G401 (cell line): Measurements from ENCODE around the gene TMSB4X. TPM values are rescaled to one million over a fixed set of nuclear protein-coding genes. Genes with fewer than 3 reads are reported as not detected.
"Not testable (repeated sequence)": the region's sequence is repeated elsewhere in the genome, so short reads cannot be mapped to it uniquely, and the experiment has no call there.

Experiments
- DNase-seq: peaks from one replicate; pipeline ENCODE4 v3.0.0-alpha.2; 2015; ENCODE audit warnings: low spot score
- in situ Hi-C: cut with HindIII; loops from 2 replicates; pipeline ENCODE4 v1.10.0; 2016; ENCODE audit warnings: low sequenced_read_pairs, mixed read lengths
- total RNA-seq: library from RNA; depleted of rRNA; stranded (reverse); fragments of >200 nt; shearing (Covaris generic); gene quantifications from 2 replicates; pipeline ENCODE4 v1.2.3, GENCODE V29; 2014; rRNA removed

TMSB4X gene
- total RNA-seq, 1 experiment from 2014 or later: 2,749 TPM

DNA sequence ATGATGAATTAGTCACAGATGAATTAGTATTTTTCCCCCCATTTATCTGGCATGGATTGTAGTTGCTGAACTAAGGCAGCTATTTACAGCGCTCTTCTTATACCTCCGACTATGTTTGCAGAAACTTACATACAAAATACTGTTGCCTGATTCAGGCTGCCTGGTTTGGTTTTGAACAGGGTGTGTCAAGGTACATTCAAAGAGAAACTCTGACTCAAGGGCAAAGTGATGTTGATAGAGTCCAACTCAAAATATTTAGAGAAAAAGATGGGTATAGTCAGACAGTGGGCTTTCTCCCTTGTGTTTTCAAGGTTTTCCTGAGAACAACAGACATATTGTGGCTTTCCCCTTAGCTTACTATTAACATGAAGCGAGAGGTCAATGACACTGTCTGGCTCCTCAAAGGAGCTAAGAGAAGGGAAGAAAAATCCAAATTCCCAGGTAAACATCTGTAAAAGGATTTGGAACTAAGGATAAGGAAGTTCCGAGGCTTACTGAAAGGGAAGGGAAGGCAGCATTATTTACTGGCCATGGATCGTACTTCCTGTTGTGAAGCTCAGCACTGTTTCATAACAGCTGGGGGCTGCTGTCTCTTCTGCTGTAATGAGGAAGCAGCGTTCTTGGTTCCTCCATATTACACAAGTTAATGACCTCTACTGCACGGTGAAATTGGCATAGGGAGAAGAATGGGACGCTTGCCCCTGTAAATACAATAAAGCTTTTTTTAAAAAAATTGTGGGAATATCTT, 38.6 kb downstream of the TMSB4X start:
- in situ Hi-C loops: no loop called here
- DNase-seq: no peak

GRCh38 chrX:13014111-13015096, 39.5 kb downstream of the TMSB4X start:
- in situ Hi-C loops: no loop called here
- no peak for DNase-seq

DNA sequence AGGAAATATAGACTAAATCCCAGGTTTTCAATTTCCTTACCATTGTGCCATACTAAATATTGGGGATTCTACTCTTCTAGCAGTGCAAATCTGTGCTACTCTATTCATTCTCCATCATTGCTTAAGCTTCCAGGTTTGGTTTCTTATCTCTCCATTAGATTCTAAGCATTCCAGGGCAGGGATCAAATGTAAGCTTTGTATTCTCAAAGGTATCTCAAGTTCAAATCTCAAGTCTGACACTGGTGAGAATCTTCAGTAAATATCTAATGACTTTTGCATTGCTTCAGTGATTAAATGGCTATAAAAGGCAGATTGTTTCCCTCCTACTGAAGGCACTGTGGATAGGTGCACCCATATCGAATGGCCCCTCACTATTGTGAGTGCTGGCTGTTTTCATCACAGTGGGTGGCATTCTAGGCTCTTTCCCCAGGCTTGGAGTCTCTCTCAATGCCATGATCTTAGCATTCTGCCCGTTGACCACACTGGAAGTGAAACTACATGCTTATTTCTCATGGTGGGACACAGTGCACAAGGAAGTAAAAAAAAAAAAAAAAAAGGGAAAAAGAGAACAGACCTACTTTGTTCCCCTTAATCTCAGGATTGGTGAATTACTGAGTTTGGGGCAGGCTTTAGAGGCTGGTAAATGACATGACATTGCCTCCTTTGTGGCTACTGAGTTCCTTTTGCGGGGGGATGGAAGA, 40.8 kb downstream of the TMSB4X start:
- in situ Hi-C loops: no loop called here
- no peak for DNase-seq

DNA sequence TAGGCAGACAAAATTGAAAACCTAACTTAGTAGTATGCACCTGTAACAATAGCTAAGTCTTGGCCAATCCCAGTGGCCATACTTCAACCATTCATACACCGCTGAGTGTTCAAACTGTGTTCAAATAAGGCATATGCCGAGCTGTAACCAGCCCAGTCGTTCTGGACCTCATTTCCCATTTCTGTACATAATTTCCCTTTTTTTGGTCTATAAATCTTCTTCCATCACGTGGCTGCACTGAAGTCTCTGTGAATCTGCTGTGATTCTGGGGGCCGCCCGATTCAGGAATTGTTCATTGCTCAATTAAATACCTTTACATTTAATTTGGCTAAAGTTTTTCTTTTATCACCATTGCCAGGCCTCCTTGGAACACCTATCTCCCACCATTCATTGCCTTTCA, 41.8 kb downstream of the TMSB4X start:
- not testable (repeated sequence) for DNase-seq

GRCh38 chrX:13022926-13023325, 48.0 kb downstream of the TMSB4X start:
- in situ Hi-C loops: no loop called here
- DNase-seq: no peak

More for the DNA sequence above, 41.8 kb downstream of the TMSB4X start:
- in situ Hi-C loops: not testable (repeated sequence)

DNA sequence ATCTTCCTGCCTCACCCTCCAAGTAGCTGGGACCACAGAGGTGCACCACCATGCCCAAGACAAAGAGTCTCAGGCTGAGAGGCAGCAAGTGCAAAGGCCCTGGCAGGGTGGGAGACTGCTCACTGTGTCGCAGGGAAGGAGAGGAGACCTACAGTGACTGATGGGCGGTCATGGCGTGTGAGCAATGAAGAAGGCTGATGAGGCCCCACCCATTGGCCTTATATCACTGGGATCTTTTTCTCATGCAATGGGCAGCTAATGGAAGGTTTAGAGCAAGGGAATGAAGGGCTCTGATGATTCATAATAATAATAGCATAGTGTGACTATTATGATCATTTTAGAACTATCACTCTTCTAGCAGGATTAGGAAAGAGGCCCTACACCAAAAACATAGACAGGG, 48.7 kb downstream of the TMSB4X start:
- in situ Hi-C loops: no loop called here
- no peak for DNase-seq

DNA sequence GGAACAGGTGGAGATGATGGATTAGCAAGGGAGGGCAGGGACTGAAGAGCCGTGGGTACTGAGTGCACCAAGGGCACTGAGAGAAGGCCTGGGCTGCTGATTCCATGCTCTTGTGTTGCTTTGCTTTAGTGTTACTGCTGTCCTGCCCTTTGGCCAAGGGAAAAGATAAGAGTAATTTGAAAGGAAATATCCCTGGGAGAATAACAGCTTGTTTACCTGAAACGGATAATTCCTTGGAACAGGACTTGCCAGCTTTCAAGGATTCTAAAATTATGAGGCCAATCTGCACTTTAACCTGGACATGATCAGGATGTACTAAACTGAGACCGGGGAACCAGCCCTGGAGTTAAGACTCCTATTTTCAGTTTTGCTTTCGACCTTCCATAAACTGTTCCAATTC, 49.1 kb downstream of the TMSB4X start:
- in situ Hi-C loops: no loop called here

GRCh38 chrX:13024986-13025385, 50.1 kb downstream of the TMSB4X start:
- no peak for DNase-seq

More for the DNA sequence above, 49.1 kb downstream of the TMSB4X start:
- DNase-seq: no peak

More at GRCh38 chrX:13024986-13025385, 50.1 kb downstream of the TMSB4X start:
- in situ Hi-C loops: no loop called here

Other genes with a start within 250 kb of the TMSB4X start
- 55.0 and 79.7 TPM in 2 replicates for gene PRPS2, start 183.7 kb upstream of the TMSB4X start, total RNA-seq
- not detected in 2 replicates for gene TLR7, start 108.0 kb upstream of the TMSB4X start, total RNA-seq
- gene TLR8, start 68.5 kb upstream of the TMSB4X start, total RNA-seq: not detected in 2 replicates
- gene FAM9C, start 69.5 kb downstream of the TMSB4X start, total RNA-seq: not detected in 2 replicates